ENCODE measurements around the gene TYW5.

DNA sequence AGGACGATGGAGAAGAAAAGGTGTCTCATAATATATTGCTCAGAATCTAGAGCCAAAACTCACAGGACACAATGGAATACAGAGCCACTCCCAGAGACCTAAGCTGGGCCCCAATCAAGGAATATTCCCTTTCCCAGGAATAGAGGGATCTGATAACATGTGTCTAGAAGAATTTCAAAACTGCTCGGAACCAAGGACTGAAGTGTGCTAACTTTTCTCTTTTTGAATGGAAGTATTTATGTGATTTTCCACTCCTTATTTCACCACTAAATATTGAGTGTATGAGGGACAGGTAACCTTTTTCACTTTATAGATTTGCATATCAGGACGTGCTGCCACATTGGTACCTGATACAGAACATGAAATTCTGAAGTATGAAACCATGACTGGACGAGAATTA, 53.3 kb downstream of the TYW5 start:
- TF ChIP-seq CTCF (IDR thresholded peaks at IDR 0.05) = no peak
- TF ChIP-seq POLR2A (IDR thresholded peaks at IDR 0.05) = no peak

All from esophagus squamous epithelium (tissue), 4 donors.